ENCODE measurements around the gene PAM. TPM values are rescaled to one million over a fixed set of nuclear protein-coding genes. Genes with fewer than 3 reads are reported as not detected.

The PAM gene
- total and polyA plus RNA-seq, 12 donors, result 234 to 580 (median 397) TPM

GRCh38 chr5:102895976-102896375 lies 140.9 kb downstream of the PAM start:
- H3K4me3 ChIP-seq, result no peak overlapping the region
- H3K36me3 ChIP-seq (replicated peaks in 1 of 2), result no peaks in the 10 kb centered on the region
- no peaks in the 10 kb centered on the region for H3K4me1 ChIP-seq (replicated peaks in 1 of 2)
- WGBS, 4 donors, result 96 to 98% (median 97%) methylated on average over 6 of the region's 6 CpGs
- no peak for DNase-seq
- intact Hi-C loops (cut with DNase I), result no loop called here
- TF ChIP-seq, protein P1, sequence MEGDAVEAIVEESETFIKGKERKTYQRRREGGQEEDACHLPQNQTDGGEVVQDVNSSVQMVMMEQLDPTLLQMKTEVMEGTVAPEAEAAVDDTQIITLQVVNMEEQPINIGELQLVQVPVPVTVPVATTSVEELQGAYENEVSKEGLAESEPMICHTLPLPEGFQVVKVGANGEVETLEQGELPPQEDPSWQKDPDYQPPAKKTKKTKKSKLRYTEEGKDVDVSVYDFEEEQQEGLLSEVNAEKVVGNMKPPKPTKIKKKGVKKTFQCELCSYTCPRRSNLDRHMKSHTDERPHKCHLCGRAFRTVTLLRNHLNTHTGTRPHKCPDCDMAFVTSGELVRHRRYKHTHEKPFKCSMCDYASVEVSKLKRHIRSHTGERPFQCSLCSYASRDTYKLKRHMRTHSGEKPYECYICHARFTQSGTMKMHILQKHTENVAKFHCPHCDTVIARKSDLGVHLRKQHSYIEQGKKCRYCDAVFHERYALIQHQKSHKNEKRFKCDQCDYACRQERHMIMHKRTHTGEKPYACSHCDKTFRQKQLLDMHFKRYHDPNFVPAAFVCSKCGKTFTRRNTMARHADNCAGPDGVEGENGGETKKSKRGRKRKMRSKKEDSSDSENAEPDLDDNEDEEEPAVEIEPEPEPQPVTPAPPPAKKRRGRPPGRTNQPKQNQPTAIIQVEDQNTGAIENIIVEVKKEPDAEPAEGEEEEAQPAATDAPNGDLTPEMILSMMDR (IDR thresholded peaks at IDR 0.05), result no peak
- no peak for TF ChIP-seq POLR2A (IDR thresholded peaks at IDR 0.05)
- H3K9me3 ChIP-seq (replicated peaks in 1 of 3), result no peaks in the 10 kb centered on the region
- H3K27me3 ChIP-seq, result no peaks in the 10 kb centered on the region
- no peak overlapping the region for H3K27ac ChIP-seq

DNA sequence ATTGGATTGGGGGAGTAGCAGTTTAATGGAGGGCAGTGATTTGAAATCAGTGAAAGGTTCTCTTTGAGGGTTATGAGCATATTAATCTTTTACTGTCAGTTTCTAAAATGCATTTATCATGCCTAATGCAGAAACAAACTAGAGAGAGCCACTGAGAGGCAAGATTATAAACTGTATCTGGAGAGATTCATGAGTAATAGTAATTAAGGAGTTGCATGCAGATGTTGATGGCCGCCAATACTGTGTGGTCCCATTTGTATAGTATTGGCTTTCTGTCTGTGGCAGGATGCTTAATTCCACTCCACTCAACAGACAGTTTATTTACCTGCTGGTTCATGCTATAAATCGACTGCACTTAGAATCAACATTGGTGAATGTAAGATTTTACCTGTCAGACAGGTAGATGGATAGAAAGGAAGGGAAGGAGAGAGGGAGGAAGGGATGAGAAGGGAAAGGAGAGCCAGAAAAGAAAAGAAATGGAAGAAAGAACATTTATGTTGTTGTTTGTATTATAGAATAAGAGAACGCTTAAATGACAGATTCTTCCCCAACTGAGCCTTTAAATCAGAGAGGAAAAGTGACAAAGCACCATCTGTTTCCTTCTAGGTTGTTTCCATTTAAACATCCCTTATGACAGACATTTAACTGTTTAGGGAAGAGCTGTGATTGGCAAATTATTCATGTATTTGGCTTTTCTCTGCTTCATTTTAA lies 146.5 kb downstream of the PAM start:
- Histone ChIP-seq H3K27me3 (no peaks in the 10 kb centered on the region), H3K36me3 (replicated peaks in 1 of 2) (no peaks in the 10 kb centered on the region), H3K4me1 (replicated peaks in 1 of 2) (peaks cover 0 to 4% of the 10 kb centered on the region in 2 donors), H3K27ac (no peak overlapping the region), H3K4me3 (no peak overlapping the region), H3K9me3 (replicated peaks in 1 of 3) (no peaks in the 10 kb centered on the region)
- DNase-seq, result no peak
- TF ChIP-seq, protein P1 (IDR thresholded peaks at IDR 0.05), result no peak
- no peak for TF ChIP-seq POLR2A (IDR thresholded peaks at IDR 0.05)
- intact Hi-C loops (cut with DNase I), result no loop called here
- WGBS, 4 donors, result 83 to 89% (median 86%) methylated on average over 3 of the region's 3 CpGs

DNA sequence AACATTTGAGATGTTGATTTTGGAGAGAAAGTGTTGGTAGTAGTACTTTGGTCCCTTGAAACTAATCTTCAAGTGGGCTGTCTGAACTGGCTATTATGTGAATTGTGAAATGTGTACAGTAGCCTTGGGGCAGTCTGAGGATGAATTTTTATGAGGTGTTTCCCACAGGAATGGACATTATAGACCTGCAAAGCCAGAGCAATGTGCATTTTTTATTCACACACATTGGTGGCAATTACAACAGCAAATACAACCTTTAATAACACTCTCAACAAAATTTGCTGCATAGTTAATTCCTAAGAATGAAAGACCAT lies 147.0 kb downstream of the PAM start:
- Histone ChIP-seq H3K27me3 (no peaks in the 10 kb centered on the region), H3K9me3 (replicated peaks in 1 of 3) (no peaks in the 10 kb centered on the region), H3K36me3 (replicated peaks in 1 of 2) (no peaks in the 10 kb centered on the region), H3K4me3 (no peak overlapping the region), H3K27ac (no peak overlapping the region), H3K4me1 (replicated peaks in 1 of 2) (peaks cover 0 to 4% of the 10 kb centered on the region in 2 donors)
- TF ChIP-seq, protein P1 (IDR thresholded peaks at IDR 0.05), result no peak
- no peak for TF ChIP-seq POLR2A (IDR thresholded peaks at IDR 0.05)
- intact Hi-C loops (cut with DNase I), result no loop called here
- DNase-seq, result no peak

GRCh38 chr5:102902647-102903046 lies 147.5 kb downstream of the PAM start:
- peaks cover 0 to 4% of the 10 kb centered on the region in 2 donors for H3K4me1 ChIP-seq (replicated peaks in 1 of 2)
- no peaks in the 10 kb centered on the region for H3K9me3 ChIP-seq (replicated peaks in 1 of 3)
- WGBS, 4 donors, result 93 to 98% (median 95%) methylated on average over 2 of the region's 2 CpGs
- intact Hi-C loops (cut with DNase I), result no loop called here
- H3K4me3 ChIP-seq, result no peak overlapping the region
- no peak for DNase-seq
- no peaks in the 10 kb centered on the region for H3K27me3 ChIP-seq
- no peak overlapping the region for H3K27ac ChIP-seq
- TF ChIP-seq POLR2A (IDR thresholded peaks at IDR 0.05), result no peak
- TF ChIP-seq, protein P1 (IDR thresholded peaks at IDR 0.05), result no peak
- H3K36me3 ChIP-seq (replicated peaks in 1 of 2), result no peaks in the 10 kb centered on the region
